Astrocyte of the spinal cord (primary cell): Measurements from ENCODE around the gene SLC12A6.
"Not testable (repeated sequence)": the region's sequence is repeated elsewhere in the genome, so short reads cannot be mapped to it uniquely, and the experiment has no call there.

ENCODE experiments used
- DNase-seq: peaks from one replicate; pipeline ENCODE4 v3.0.0; 2011; ENCODE audit warnings: low read depth, low spot score
- H3K4me3 ChIP-seq: 2 replicates; pipeline ENCODE4 v1.5.1; 2011; ENCODE audit warnings: low read depth, mild to moderate bottlenecking, low read length, moderate library complexity
- in situ Hi-C: cut with HindIII; loops from 2 replicates; pipeline ENCODE4 v1.10.0; 2017; ENCODE audit warnings: low sequenced_read_pairs
- TF ChIP-seq, protein P1 (sequence below): IDR thresholded peaks from 2 replicates; pipeline ENCODE4 v1.5.1; 2012; ENCODE audit warnings: low read depth, mild to moderate bottlenecking, low read length, inconsistent platforms

Gene SLC12A6

GRCh38 chr15:34209421-34210282 is 127.9 kb downstream of the SLC12A6 start, which contains the start of gene KATNBL1:
Gene KATNBL1 (minus strand): TSS chr15:34210096. CDS start chr15:34163676, 46,420 bp downstream.
- peak within 1 kb of the TSS; percentile 76 for H3K4me3 ChIP-seq
- TF ChIP-seq, protein P1, sequence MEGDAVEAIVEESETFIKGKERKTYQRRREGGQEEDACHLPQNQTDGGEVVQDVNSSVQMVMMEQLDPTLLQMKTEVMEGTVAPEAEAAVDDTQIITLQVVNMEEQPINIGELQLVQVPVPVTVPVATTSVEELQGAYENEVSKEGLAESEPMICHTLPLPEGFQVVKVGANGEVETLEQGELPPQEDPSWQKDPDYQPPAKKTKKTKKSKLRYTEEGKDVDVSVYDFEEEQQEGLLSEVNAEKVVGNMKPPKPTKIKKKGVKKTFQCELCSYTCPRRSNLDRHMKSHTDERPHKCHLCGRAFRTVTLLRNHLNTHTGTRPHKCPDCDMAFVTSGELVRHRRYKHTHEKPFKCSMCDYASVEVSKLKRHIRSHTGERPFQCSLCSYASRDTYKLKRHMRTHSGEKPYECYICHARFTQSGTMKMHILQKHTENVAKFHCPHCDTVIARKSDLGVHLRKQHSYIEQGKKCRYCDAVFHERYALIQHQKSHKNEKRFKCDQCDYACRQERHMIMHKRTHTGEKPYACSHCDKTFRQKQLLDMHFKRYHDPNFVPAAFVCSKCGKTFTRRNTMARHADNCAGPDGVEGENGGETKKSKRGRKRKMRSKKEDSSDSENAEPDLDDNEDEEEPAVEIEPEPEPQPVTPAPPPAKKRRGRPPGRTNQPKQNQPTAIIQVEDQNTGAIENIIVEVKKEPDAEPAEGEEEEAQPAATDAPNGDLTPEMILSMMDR: peak; percentile 93
- peak; percentile 93 for DNase-seq
- in situ Hi-C loops: no loop called here

- H3K4me3 ChIP-seq: no peak overlapping the region
- DNase-seq: peak; percentile 15
- in situ Hi-C loops: no loop called here
- TF ChIP-seq, protein P1: no peak
Observed at GRCh38 chr15:34206011-34206410, 131.6 kb downstream of the SLC12A6 start.

DNA sequence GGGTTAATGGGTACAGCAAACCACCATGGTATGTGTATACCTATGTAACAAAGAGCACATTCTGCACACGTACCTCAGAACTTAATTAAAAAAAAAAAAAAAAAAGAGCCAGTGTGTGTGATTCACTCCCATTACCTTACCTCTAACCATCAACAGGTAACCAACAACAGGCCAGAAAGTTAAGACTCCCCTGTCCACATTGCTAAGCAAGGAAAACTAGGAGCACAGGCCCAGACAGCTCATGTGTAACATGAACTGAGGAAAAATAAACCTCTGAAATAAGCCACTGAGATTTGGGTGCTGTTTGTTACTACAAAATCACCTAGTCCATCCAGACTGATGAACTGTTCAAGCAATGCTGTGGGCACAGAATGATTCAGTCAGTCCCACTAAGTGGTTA is 133.6 kb downstream of the SLC12A6 start:
- no peak overlapping the region for H3K4me3 ChIP-seq
- DNase-seq: no peak
- TF ChIP-seq, protein P1: no peak
- in situ Hi-C loops: no loop called here

DNA sequence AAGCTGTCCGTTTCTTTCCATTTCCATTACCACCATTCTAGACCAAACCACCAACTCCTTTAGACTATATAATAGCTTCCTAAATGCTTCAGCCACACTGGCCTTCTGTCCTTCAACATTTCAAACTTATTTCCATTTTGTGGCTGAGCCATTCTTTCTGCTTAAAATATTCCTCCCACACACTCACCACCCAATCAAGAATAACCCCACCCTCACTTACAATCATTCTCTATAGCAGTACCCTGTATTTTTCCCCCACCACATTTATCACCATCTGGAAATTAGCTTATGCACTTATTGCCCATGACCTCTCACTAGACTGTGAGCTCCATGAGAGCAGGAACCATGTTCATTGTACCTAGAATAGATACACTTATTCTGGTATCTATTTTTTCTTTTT is 134.3 kb downstream of the SLC12A6 start:
- no peak overlapping the region for H3K4me3 ChIP-seq
- in situ Hi-C loops: no loop called here
- no peak for DNase-seq
- TF ChIP-seq, protein P1: no peak

GRCh38 chr15:34193272-34193671 is 144.3 kb downstream of the SLC12A6 start:
- DNase-seq, in situ Hi-C loops, H3K4me3 ChIP-seq: not testable (repeated sequence)

DNA sequence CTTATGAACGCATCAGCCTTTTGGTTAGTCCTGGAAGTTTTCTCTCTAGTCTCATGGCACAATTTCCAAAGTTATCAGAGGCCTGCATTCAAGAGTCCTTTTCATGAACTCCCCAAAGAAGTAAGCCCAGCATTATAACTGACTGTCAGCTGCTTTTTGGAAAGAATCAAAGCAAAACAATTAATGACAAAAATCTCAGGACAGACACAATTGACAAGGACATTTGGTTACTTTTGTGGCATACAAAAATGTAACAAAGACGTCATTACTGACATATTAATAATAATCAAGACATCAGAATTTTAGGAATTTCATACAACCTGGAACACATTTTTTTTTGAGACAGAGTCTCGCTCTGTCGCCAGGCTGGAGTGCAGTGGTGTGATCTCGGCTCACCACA is 148.9 kb downstream of the SLC12A6 start:
- DNase-seq: no peak
- TF ChIP-seq, protein P1: no peak
- H3K4me3 ChIP-seq: no peak overlapping the region
- in situ Hi-C loops: no loop called here

GRCh38 chr15:34185666-34186065 is 151.9 kb downstream of the SLC12A6 start:
- in situ Hi-C loops: no loop called here
- TF ChIP-seq, protein P1: no peak
- no peak overlapping the region for H3K4me3 ChIP-seq
- no peak for DNase-seq
